B cell (primary cell): Measurements from ENCODE around the gene HSPE1. TPM values are rescaled to one million over a fixed set of nuclear protein-coding genes. Genes with fewer than 3 reads are reported as not detected.

Experiments
- ATAC-seq: fragments of 200-7000 bp; cut with Tn5 transposase; one replicate; pipeline ENCODE4 v1.10.0; 2021; ENCODE audit warnings: low read depth, mild to moderate bottlenecking, moderate number of reproducible peaks, moderate library complexity
- CTCF ChIA-PET: fragments of 350-600 bp; sonication (Branson Sonifier 250); formaldehyde crosslinking; loops from one replicate; lab custom pipeline; 2021; ENCODE audit warnings: antibody characterized with exemption, inconsistent platforms; lab: Charles Lee
- POLR2A ChIA-PET: fragments of 350-600 bp; sonication (Branson Sonifier 250); formaldehyde crosslinking; loops from one replicate; lab custom pipeline; 2021; ENCODE audit warnings: antibody characterized with exemption; lab: Charles Lee
- DNase-seq: peaks from one replicate; pipeline ENCODE4 v3.0.0; 2013
- H2AFZ ChIP-seq: 2 replicates; pipeline ENCODE4 v1.6.1; 2012; ENCODE audit warnings: mild to moderate bottlenecking, low read depth, low read length; ENCODE audit not compliant: insufficient read depth, poor library complexity, severe bottlenecking
- H3K27ac ChIP-seq, 2 donors: 1 replicate in 1 of 2; 2 replicates in 1 of 2; pipeline ENCODE4 v1.5.1; 2012 to 2013; ENCODE audit warnings: low read length in 2 of 2, mild to moderate bottlenecking in 2 of 2, moderate library complexity in 1 of 2
- H3K27me3 ChIP-seq, 4 experiments: fragments of 200-600 bp in 1 of 4; sonication (generic) in 1 of 4; replicated peaks in 1 of 4; 1 replicate in 2 of 4; 2 replicates in 2 of 4; pipeline versions ENCODE4 v1.6.1 to v1.7.0; 2013 to 2016; ENCODE audit warnings: low read length in 3 of 4, mild to moderate bottlenecking in 2 of 4, mixed read lengths in 1 of 4, moderate library complexity in 1 of 4; ENCODE audit not compliant: insufficient read depth in 4 of 4, control insufficient read depth in 3 of 4; ENCODE audit errors: control extremely low read depth in 1 of 4
- H3K36me3 ChIP-seq, 2 experiments: replicated peaks in 1 of 2; 1 replicate in 1 of 2; 2 replicates in 1 of 2; pipeline versions ENCODE4 v1.6.1 to v1.7.1; 2013; ENCODE audit warnings: low read length in 1 of 2; ENCODE audit not compliant: insufficient read depth in 2 of 2, control insufficient read depth in 1 of 2; ENCODE audit errors: control extremely low read depth in 1 of 2, extremely low read depth in 1 of 2
- H3K4me1 ChIP-seq, 2 donors: fragments of 200-600 bp in 1 of 2; sonication (generic) in 1 of 2; 1 replicate in 1 of 2; 2 replicates in 1 of 2; pipeline versions ENCODE4 v1.5.1 to v1.6.1; 2013 to 2017; ENCODE audit warnings: low read length in 2 of 2; ENCODE audit not compliant: control insufficient read depth in 2 of 2, insufficient read depth in 2 of 2
- H3K4me2 ChIP-seq: replicated peaks from 2 replicates; pipeline ENCODE3; 2012; ENCODE audit warnings: mild to moderate bottlenecking, low read depth, low read length; ENCODE audit not compliant: poor library complexity, severe bottlenecking
- H3K4me3 ChIP-seq, 5 experiments: fragments of 200-600 bp in 1 of 5; sonication (generic) in 1 of 5; 1 replicate in 3 of 5; 2 replicates in 2 of 5; pipeline versions ENCODE4 v1.5.1 to v1.7.0; 2011 to 2016; ENCODE audit warnings: low read length in 4 of 5, mild to moderate bottlenecking in 4 of 5, low read depth in 2 of 5, control low read depth in 1 of 5, moderate library complexity in 1 of 5; ENCODE audit not compliant: insufficient read depth in 1 of 5; ENCODE audit errors: control extremely low read depth in 1 of 5, extremely low read depth in 1 of 5
- H3K79me2 ChIP-seq: fragments of 200-600 bp; sonication (generic); one replicate; pipeline ENCODE4 v1.6.0; 2016; ENCODE audit warnings: low read length; ENCODE audit not compliant: control insufficient read depth, insufficient read depth
- H3K9ac ChIP-seq: fragments of 200-600 bp; sonication (generic); 2 replicates; pipeline ENCODE4 v1.6.1; 2017; ENCODE audit warnings: mild to moderate bottlenecking, low read length, moderate library complexity
- H3K9me3 ChIP-seq, 3 donors: one replicate each; pipeline versions ENCODE4 v1.6.1 to v1.7.1; 2013; ENCODE audit warnings: low read length in 2 of 3; ENCODE audit not compliant: control insufficient read depth in 2 of 3, insufficient read depth in 1 of 3; ENCODE audit errors: control extremely low read depth in 1 of 3
- H4K20me1 ChIP-seq: 2 replicates; pipeline ENCODE4 v1.6.0; 2012; ENCODE audit warnings: mild to moderate bottlenecking, low read length; ENCODE audit not compliant: insufficient read depth, control insufficient read depth, poor library complexity, severe bottlenecking
- H3K27ac Mint-ChIP-seq: one replicate; pipeline ENCODE4 v1.8.0; 2021; ENCODE audit warnings: mixed read lengths
- H3K27me3 Mint-ChIP-seq: one replicate; pipeline ENCODE4 v1.8.0; 2021; ENCODE audit warnings: mixed read lengths
- H3K4me1 Mint-ChIP-seq: one replicate; pipeline ENCODE4 v1.8.0; 2021; ENCODE audit warnings: mixed read lengths
- H3K4me3 Mint-ChIP-seq: one replicate; pipeline ENCODE4 v1.8.0; 2021; ENCODE audit warnings: mixed read lengths
- H3K9me3 Mint-ChIP-seq: one replicate; pipeline ENCODE4 v1.8.0; 2022; ENCODE audit warnings: mixed read lengths; ENCODE audit not compliant: insufficient read depth
- CTCF ChIP-seq: fragments of 200-600 bp; IDR thresholded peaks from one replicate; pipeline ENCODE4 v1.8.0; 2022; ENCODE audit warnings: antibody characterized with exemption, mild to moderate bottlenecking
- EZH2 ChIP-seq: IDR thresholded peaks from 2 replicates; pipeline ENCODE4 v1.6.1; 2012; ENCODE audit warnings: borderline replicate concordance, low read depth, mild to moderate bottlenecking, moderate library complexity, low read length; ENCODE audit not compliant: insufficient read depth, poor library complexity, severe bottlenecking
- WGBS: methylation state at CpG from one replicate; pipeline ENCODE4 v1.1.5; 2013; ENCODE audit warnings: missing lambda C conversion rate; ENCODE audit not compliant: insufficient coverage; 5-methylcytosine and 5-hydroxymethylcytosine counted together
- intact Hi-C: fragments of 100-400 bp; cut with micrococcal nuclease; formaldehyde crosslinking; loops from one replicate; pipeline ENCODE4 v1.10.0; 2022
- polyA plus RNA-seq: library from polyadenylated mRNA; depleted of rRNA; stranded (reverse); fragments of >200 nt; gene quantifications from 2 replicates; pipeline ENCODE4 v1.2.3, GENCODE V29; 2012
- total RNA-seq, 2 donors: library from RNA; stranded (reverse); fragments of 120-200 nt in 1 of 2; gene quantifications; 1 replicate in 1 of 2; 2 replicates in 1 of 2; pipeline versions ENCODE4 v1.2.3 to v1.2.4, GENCODE V29; 2013 to 2022

HSPE1 gene
- total and polyA plus RNA-seq, 2 donors (not counting 1 experiment from before 2014, with no cell fraction given): 46.2 to 49.8 TPM

DNA sequence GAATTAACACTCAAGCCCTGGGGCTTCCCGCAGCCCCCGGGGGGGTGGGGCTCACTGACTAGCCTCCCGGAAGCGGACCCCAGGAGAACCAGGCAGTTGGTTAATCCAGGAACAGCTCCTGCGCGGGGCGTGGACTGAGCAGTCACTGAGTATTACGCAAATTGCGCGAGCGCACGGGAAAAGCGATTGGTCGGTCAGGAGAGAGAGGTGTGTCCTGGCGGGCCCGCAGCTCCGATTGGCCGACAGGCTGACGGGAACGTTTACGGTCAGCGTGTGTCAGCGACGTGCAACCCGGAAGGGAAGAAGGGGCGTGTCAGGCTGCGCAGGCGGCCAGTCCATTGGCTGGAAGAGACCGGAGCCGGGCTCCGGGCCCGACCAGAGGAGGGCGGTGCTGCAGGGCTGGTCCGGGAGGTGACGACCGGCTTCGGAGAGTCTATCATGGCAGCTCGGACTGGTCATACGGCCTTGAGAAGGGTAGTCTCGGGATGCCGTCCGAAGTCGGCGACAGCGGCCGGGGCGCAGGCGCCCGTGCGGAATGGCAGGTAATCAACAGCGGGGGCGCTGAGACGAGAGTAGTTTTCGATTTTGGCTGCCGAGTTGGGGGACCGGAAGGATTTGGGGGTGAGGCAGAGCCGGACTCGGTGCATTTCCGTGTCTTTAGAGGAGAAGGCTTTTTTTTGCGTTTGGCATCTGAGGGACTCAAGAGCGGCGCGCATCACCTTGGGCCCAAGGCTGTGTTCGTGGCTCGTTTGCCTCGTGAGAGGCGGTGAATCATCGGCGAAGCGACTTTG lies 46.9 kb upstream of the HSPE1 start, which contains the start of gene COQ10B:
TSS of gene COQ10B (plus strand) at position 430 of the 791 bp plus-strand sequence. CDS start at position 439, 9 bp downstream.
- Mint-ChIP-seq H3K27me3 (no peaks in the 10 kb centered on the region), H3K27ac (peak within 1 kb of the TSS; percentile 99), H3K4me1 (peaks cover 42% of the 10 kb centered on the region), H3K9me3 (no peaks in the 10 kb centered on the region), H3K4me3 (peak within 1 kb of the TSS; percentile 99)
- H3K4me2 ChIP-seq: peak within 1 kb of the TSS; percentile 79
- TF ChIP-seq CTCF: no peak
- H3K9ac ChIP-seq: peak within 1 kb of the TSS; percentile 90
- H2AFZ ChIP-seq: peak within 1 kb of the TSS; percentile 83
- H3K36me3 ChIP-seq: no peaks in the 10 kb centered on the region
- ATAC-seq (peak; percentile 90), DNase-seq (peak; percentile 99)
- no peaks in the 10 kb centered on the region for H3K27me3 ChIP-seq
- CTCF ChIA-PET: interaction anchor here (0.6 to 1.6 kb wide), 5 partner anchors 17 to 844 kb away, joined by 3 to 6 read pairs (median 5); partner anchors contain the start of gene SF3B1
- H3K4me3 ChIP-seq: peak within 1 kb of the TSS; percentile 82 to 99 (median 89)
- POLR2A ChIA-PET: interaction anchor here (0.6 to 2.0 kb wide), 10 partner anchors 13 to 252 kb away, joined by 3 to 27 read pairs (median 3); partner anchors contain the start of genes HSPD1, HSPE1, MARS2 and MOB4
- intact Hi-C loops: loop anchor here (1.0 kb wide), 5 partner anchors 18 to 527 kb away; partner anchors contain the start of genes HSPE1, MARS2, MOB4 and PGAP1
- peak within 1 kb of the TSS; percentile 95 to 96 for H3K27ac ChIP-seq
- peaks cover 17 to 19% of the 10 kb centered on the region in 2 donors for H3K4me1 ChIP-seq
- peaks cover 0 to 3% (median 0%) of the 10 kb centered on the region in 3 donors for H3K9me3 ChIP-seq
- peaks cover 46% of the 10 kb centered on the region for H3K79me2 ChIP-seq
- WGBS: under 1% methylated on average over 70 of the region's 70 CpGs
- peaks cover 16% of the 10 kb centered on the region for H4K20me1 ChIP-seq

- no peaks in the 10 kb centered on the region for H3K9me3 Mint-ChIP-seq
- no peak for DNase-seq
- Histone ChIP-seq H3K36me3 (peaks cover 0 to under 1% of the 10 kb centered on the region in 2 experiments), H3K27ac (peak overlapping the region; percentile 95 to 96), H3K27me3 (no peaks in the 10 kb centered on the region), H3K4me1 (peaks cover 17 to 19% of the 10 kb centered on the region in 2 donors), H4K20me1 (peaks cover 16% of the 10 kb centered on the region), H3K9me3 (peaks cover 0 to 3% (median 0%) of the 10 kb centered on the region in 3 donors), H3K4me2 (peak overlapping the region; percentile 79), H2AFZ (peak overlapping the region; percentile 79), H3K4me3 (peak overlapping the region; percentile 82 to 99 (median 89)), H3K9ac (peak overlapping the region; percentile 90), H3K79me2 (peaks cover 53% of the 10 kb centered on the region)
- H3K4me3 Mint-ChIP-seq: peak overlapping the region; percentile 99
- H3K27ac Mint-ChIP-seq: peak overlapping the region; percentile 99
- H3K27me3 Mint-ChIP-seq: no peaks in the 10 kb centered on the region
- intact Hi-C loops: loop anchor here (1.0 kb wide), 5 partner anchors 19 to 528 kb away; partner anchors contain the start of genes HSPE1, MARS2, MOB4 and PGAP1
- CTCF ChIA-PET: no interaction called here
- ATAC-seq: peak; percentile 16
- POLR2A ChIA-PET: interaction anchor here (1.9 to 2.0 kb wide), 2 partner anchors 19 to 45 kb away, joined by 19 to 27 read pairs; partner anchors contain the start of genes HSPD1, HSPE1 and SF3B1
- TF ChIP-seq CTCF (no peak), EZH2 (no peak)
- H3K4me1 Mint-ChIP-seq: peaks cover 43% of the 10 kb centered on the region
- no CpG with 5 or more reads among the region's 11 CpGs for WGBS
Observed at GRCh38 chr2:197453914-197454398, 46.2 kb upstream of the HSPE1 start.
